GM10266 (cell line): ENCODE measurements around the gene CELF4.

Source experiments
- DNase-seq: peaks from one replicate; pipeline ENCODE4 v3.0.0; 2012; ENCODE audit errors: extremely low spot score
- CTCF ChIP-seq: IDR thresholded peaks from 2 replicates; pipeline ENCODE4 v1.5.1; 2012; ENCODE audit warnings: mild to moderate bottlenecking, low read depth; ENCODE audit not compliant: control insufficient read depth, insufficient read depth; ENCODE audit errors: missing control alignments

CELF4 gene

GRCh38 chr18:37272226-37272625, 293.4 kb downstream of the CELF4 start:
- DNase-seq = no peak
- TF ChIP-seq CTCF = no peak

GRCh38 chr18:37270666-37271052, 294.9 kb downstream of the CELF4 start:
- no peak for DNase-seq
- TF ChIP-seq CTCF = no peak

GRCh38 chr18:37270038-37270665, 295.4 kb downstream of the CELF4 start:
- TF ChIP-seq CTCF = no peak
- DNase-seq = no peak

- DNase-seq = no peak
- no peak for TF ChIP-seq CTCF
Measured at GRCh38 chr18:37266290-37266689, 299.3 kb downstream of the CELF4 start.

- no peak for DNase-seq
Measured at GRCh38 chr18:37265382-37265781, 300.2 kb downstream of the CELF4 start.

GRCh38 chr18:37264956-37265355, 300.6 kb downstream of the CELF4 start:
- no peak for DNase-seq
- TF ChIP-seq CTCF = no peak

More at GRCh38 chr18:37265382-37265781, 300.2 kb downstream of the CELF4 start:
- TF ChIP-seq CTCF = no peak

- TF ChIP-seq CTCF = no peak
- no peak for DNase-seq
Measured at GRCh38 chr18:37261988-37262387, 303.6 kb downstream of the CELF4 start.
